B cell (primary cell): ENCODE measurements around the gene JPH3.

Source experiments
- CTCF ChIP-seq: fragments of 200-600 bp; IDR thresholded peaks from one replicate; pipeline ENCODE4 v1.8.0; 2022; ENCODE audit warnings: antibody characterized with exemption, mild to moderate bottlenecking
- EZH2 ChIP-seq: IDR thresholded peaks from 2 replicates; pipeline ENCODE4 v1.6.1; 2012; ENCODE audit warnings: borderline replicate concordance, low read depth, mild to moderate bottlenecking, moderate library complexity, low read length; ENCODE audit not compliant: insufficient read depth, poor library complexity, severe bottlenecking

GRCh38 chr16:87587636-87588035 is 14.7 kb upstream of the JPH3 start:
- TF ChIP-seq CTCF = no peak
- no peak for TF ChIP-seq EZH2
